ENCODE measurements around the gene ATRN.

- no peak for TF ChIP-seq CTCF (IDR thresholded peaks at IDR 0.05; ENCODE audit: poor library complexity, severe bottlenecking)
- no peak for TF ChIP-seq RAD21 (conservative IDR thresholded peaks at IDR 0.05)
- TF ChIP-seq EZH2 (IDR thresholded peaks at IDR 0.05; ENCODE audit: borderline replicate concordance, insufficient read depth, low read length, poor library complexity, severe bottlenecking), result no peak
- no peak for TF ChIP-seq EP300 (conservative IDR thresholded peaks at IDR 0.05; ENCODE audit: poor library complexity, severe bottlenecking)
Measured at GRCh38 chr20:3532089-3532615, 61.3 kb downstream of the ATRN start.
